ENCODE data around the gene TNNI3. TPM values are rescaled to one million over a fixed set of nuclear protein-coding genes. Genes with fewer than 3 reads are reported as not detected.

The TNNI3 gene
- total RNA-seq, 1 experiment from 2014 or later: 14.6 TPM

DNA sequence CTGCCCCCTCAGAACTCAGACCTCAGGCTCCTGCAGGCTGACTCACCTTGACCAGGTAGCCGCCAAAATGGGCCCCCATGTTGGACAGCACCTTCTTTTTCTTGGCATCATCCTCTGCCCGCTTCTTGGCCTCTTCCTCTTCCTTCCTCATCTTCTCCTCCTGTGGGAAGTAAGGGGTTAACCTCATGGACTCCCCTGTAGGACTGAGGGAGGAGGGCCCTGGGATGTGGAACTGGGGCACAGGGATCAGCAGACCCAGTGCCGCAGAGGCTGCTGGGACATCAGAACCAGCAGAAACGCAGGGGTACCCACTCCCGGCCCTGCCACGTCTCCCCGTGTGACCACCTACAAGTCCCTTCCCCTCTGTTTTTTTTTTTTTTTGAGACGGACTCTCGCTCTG lies 19.6 kb downstream of the TNNI3 start:
- ChIA-PET POLR2A (interaction anchor here (0.7 kb wide), 1 partner anchor 14 kb away, joined by 4 read pairs; no protein-coding TSS in a partner anchor), CTCF (interaction anchor here (0.7 kb wide), 1 partner anchor 201 kb away, joined by 9 read pairs; no protein-coding TSS in a partner anchor)
- intact Hi-C loops (cut with micrococcal nuclease; ENCODE audit: unreplicated experiment) (no loop called here), in situ Hi-C loops (cut with HindIII; ENCODE audit: low pct_unique_long_range_greater_than_20kb, low sequenced_read_pairs) (no loop called here)
- H3K36me3 ChIP-seq (ENCODE audit: control insufficient read depth, insufficient read depth, low read length): no peaks in the 10 kb centered on the region
- H3K27ac ChIP-seq (ENCODE audit: low read length): no peak overlapping the region
- H3K27me3 ChIP-seq (ENCODE audit: control insufficient read depth, insufficient read depth, low read length): no peaks in the 10 kb centered on the region
- DNase-seq (ENCODE audit: low read depth, low spot score): no peak
- H3K4me3 ChIP-seq (ENCODE audit: low read depth in 2 of 2, low read length in 2 of 2): no peak overlapping the region
- H3K9me3 ChIP-seq (ENCODE audit: control insufficient read depth, insufficient read depth, low read depth, low read length): no peaks in the 10 kb centered on the region
- H3K4me1 ChIP-seq (ENCODE audit: control insufficient read depth, insufficient read depth, low read length): peaks cover 3% of the 10 kb centered on the region; the same call in 1 of the 2 replicates
- BruUV-seq (replicated peaks): no TSS peak
- ATAC-seq: no peak
- TF ChIP-seq TCF7L2 (IDR thresholded peaks at IDR 0.05; ENCODE audit: low read depth, low read length) (no peak), POLR2AphosphoS5 (IDR thresholded peaks at IDR 0.05; ENCODE audit: low read depth, low read length) (no peak), SIN3A (IDR thresholded peaks at IDR 0.05; ENCODE audit: borderline replicate concordance, insufficient read depth, low read depth, low read length) (no peak)
- TF ChIP-seq, protein P1, sequence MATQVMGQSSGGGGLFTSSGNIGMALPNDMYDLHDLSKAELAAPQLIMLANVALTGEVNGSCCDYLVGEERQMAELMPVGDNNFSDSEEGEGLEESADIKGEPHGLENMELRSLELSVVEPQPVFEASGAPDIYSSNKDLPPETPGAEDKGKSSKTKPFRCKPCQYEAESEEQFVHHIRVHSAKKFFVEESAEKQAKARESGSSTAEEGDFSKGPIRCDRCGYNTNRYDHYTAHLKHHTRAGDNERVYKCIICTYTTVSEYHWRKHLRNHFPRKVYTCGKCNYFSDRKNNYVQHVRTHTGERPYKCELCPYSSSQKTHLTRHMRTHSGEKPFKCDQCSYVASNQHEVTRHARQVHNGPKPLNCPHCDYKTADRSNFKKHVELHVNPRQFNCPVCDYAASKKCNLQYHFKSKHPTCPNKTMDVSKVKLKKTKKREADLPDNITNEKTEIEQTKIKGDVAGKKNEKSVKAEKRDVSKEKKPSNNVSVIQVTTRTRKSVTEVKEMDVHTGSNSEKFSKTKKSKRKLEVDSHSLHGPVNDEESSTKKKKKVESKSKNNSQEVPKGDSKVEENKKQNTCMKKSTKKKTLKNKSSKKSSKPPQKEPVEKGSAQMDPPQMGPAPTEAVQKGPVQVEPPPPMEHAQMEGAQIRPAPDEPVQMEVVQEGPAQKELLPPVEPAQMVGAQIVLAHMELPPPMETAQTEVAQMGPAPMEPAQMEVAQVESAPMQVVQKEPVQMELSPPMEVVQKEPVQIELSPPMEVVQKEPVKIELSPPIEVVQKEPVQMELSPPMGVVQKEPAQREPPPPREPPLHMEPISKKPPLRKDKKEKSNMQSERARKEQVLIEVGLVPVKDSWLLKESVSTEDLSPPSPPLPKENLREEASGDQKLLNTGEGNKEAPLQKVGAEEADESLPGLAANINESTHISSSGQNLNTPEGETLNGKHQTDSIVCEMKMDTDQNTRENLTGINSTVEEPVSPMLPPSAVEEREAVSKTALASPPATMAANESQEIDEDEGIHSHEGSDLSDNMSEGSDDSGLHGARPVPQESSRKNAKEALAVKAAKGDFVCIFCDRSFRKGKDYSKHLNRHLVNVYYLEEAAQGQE (IDR thresholded peaks at IDR 0.05; ENCODE audit: insufficient read depth in 1 of 2, low read depth in 2 of 2, low read length in 1 of 2): no peak
- TF ChIP-seq, protein P2, sequence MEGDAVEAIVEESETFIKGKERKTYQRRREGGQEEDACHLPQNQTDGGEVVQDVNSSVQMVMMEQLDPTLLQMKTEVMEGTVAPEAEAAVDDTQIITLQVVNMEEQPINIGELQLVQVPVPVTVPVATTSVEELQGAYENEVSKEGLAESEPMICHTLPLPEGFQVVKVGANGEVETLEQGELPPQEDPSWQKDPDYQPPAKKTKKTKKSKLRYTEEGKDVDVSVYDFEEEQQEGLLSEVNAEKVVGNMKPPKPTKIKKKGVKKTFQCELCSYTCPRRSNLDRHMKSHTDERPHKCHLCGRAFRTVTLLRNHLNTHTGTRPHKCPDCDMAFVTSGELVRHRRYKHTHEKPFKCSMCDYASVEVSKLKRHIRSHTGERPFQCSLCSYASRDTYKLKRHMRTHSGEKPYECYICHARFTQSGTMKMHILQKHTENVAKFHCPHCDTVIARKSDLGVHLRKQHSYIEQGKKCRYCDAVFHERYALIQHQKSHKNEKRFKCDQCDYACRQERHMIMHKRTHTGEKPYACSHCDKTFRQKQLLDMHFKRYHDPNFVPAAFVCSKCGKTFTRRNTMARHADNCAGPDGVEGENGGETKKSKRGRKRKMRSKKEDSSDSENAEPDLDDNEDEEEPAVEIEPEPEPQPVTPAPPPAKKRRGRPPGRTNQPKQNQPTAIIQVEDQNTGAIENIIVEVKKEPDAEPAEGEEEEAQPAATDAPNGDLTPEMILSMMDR (IDR thresholded peaks at IDR 0.05): no peak

DNA sequence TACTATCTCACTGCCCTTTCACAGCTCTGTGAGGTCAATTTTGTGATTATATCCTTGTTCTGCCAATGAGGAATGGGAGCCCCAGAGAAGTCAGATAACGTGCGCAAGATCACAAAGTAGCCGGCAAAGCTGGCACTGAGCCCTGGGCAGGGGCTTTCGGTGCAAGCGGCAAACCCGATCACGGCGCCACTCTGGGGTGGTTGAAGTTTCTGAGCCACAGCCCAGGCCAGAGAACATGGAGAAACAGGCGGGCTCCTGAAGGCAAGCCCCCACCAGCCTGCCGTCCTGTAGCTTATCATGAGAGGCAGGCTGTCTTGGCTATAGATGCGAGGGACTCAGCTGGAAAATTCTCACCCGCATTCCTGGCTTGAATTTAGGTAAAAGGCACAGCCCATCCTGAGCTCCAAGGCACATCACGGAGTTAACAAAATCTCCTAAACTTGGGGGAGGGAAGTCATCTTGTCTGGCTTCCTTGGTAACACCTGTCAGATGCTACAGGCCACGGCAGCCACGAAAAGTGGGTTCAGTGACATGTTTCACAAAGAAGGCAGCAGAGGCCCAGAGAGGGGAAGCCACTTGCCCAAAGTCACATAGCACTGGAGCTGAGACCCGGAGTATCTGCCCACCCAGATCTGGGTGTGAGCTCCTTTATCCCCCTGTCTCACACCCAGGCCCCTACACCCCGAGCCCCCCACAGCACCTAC lies 21.0 kb downstream of the TNNI3 start:
- H3K4me1 ChIP-seq (ENCODE audit: control insufficient read depth, insufficient read depth, low read length): peaks cover 3% of the 10 kb centered on the region; the same call in 1 of the 2 replicates
- H3K4me3 ChIP-seq (ENCODE audit: low read depth in 2 of 2, low read length in 2 of 2): no peak overlapping the region
- DNase-seq (ENCODE audit: low read depth, low spot score) (no peak), ATAC-seq (no peak)
- H3K9me3 ChIP-seq (ENCODE audit: control insufficient read depth, insufficient read depth, low read depth, low read length): no peaks in the 10 kb centered on the region
- no peak for TF ChIP-seq POLR2AphosphoS5 (IDR thresholded peaks at IDR 0.05; ENCODE audit: low read depth, low read length)
- no peak for TF ChIP-seq TCF7L2 (IDR thresholded peaks at IDR 0.05; ENCODE audit: low read depth, low read length)
- TF ChIP-seq, protein P1 (IDR thresholded peaks at IDR 0.05; ENCODE audit: insufficient read depth in 1 of 2, low read depth in 2 of 2, low read length in 1 of 2): no peak
- no peak for TF ChIP-seq SIN3A (IDR thresholded peaks at IDR 0.05; ENCODE audit: borderline replicate concordance, insufficient read depth, low read depth, low read length)
- TF ChIP-seq, protein P2 (IDR thresholded peaks at IDR 0.05): no peak
- ChIA-PET CTCF (no interaction called here), POLR2A (no interaction called here)
- in situ Hi-C loops (cut with HindIII; ENCODE audit: low pct_unique_long_range_greater_than_20kb, low sequenced_read_pairs): no loop called here
- intact Hi-C loops (cut with micrococcal nuclease; ENCODE audit: unreplicated experiment): no loop called here
- H3K36me3 ChIP-seq (ENCODE audit: control insufficient read depth, insufficient read depth, low read length): no peaks in the 10 kb centered on the region
- no peak overlapping the region for H3K27ac ChIP-seq (ENCODE audit: low read length)
- BruUV-seq (replicated peaks): no TSS peak
- H3K27me3 ChIP-seq (ENCODE audit: control insufficient read depth, insufficient read depth, low read length): no peaks in the 10 kb centered on the region

Measured in Panc1 (cell line).